GM19035 (cell line): Measurements from ENCODE around the gene FAM186B.

Source experiments
- ATAC-seq: cut with Tn5 transposase; IDR thresholded peaks from one replicate; pipeline ENCODE4 v1.9.1; 2021; ENCODE audit not compliant: unreplicated experiment

FAM186B gene

GRCh38 chr12:49568442-49569162, 36.8 kb downstream of the FAM186B start:
- ATAC-seq = peak; percentile 23

- peak; percentile 85 for ATAC-seq
Measured at GRCh38 chr12:49567611-49568441, 37.6 kb downstream of the FAM186B start, which contains the start of gene MCRS1. TSS of gene MCRS1 (minus strand) at chr12:49568142. CDS start at chr12:49566731, 1,411 bp downstream.

GRCh38 chr12:49567302-49567610, 38.2 kb downstream of the FAM186B start:
- peak; percentile 16 for ATAC-seq

GRCh38 chr12:49566361-49566760, 39.1 kb downstream of the FAM186B start:
- no peak for ATAC-seq

GRCh38 chr12:49565406-49566265, 39.8 kb downstream of the FAM186B start:
- ATAC-seq = no peak

- ATAC-seq = no peak
Measured at GRCh38 chr12:49564686-49565405, 40.6 kb downstream of the FAM186B start.

- no peak for ATAC-seq
Measured at GRCh38 chr12:49563951-49564685, 41.3 kb downstream of the FAM186B start.

- no peak for ATAC-seq
Measured at GRCh38 chr12:49562831-49563230, 42.6 kb downstream of the FAM186B start.

GRCh38 chr12:49562233-49562632, 43.2 kb downstream of the FAM186B start:
- no peak for ATAC-seq

GRCh38 chr12:49560695-49561094, 44.7 kb downstream of the FAM186B start:
- ATAC-seq = no peak

- no peak for ATAC-seq
Measured at GRCh38 chr12:49559011-49559675, 46.3 kb downstream of the FAM186B start.

GRCh38 chr12:49558526-49558925, 46.9 kb downstream of the FAM186B start:
- ATAC-seq = no peak

- ATAC-seq = no peak
Measured at GRCh38 chr12:49557917-49558215, 47.6 kb downstream of the FAM186B start.

- no peak for ATAC-seq
Measured at GRCh38 chr12:49557187-49557916, 48.1 kb downstream of the FAM186B start.

- no peak for ATAC-seq
Measured at GRCh38 chr12:49556391-49557186, 48.9 kb downstream of the FAM186B start.

GRCh38 chr12:49555631-49556390, 49.6 kb downstream of the FAM186B start:
- ATAC-seq = no peak

- ATAC-seq = no peak
Measured at GRCh38 chr12:49554266-49554665, 51.2 kb downstream of the FAM186B start.
